Neural progenitor cell (in vitro differentiated cells): ENCODE results near the gene MEIS2. TPM values are rescaled to one million over a fixed set of nuclear protein-coding genes. Genes with fewer than 3 reads are reported as not detected.
A peak's percentile ranks its signal among the peaks of the same experiment; 100 is the strongest.

Experiments used
- DNase-seq: peaks from one replicate; pipeline ENCODE4 v3.0.0-alpha.2; 2016; ENCODE audit warnings: low spot score
- H2AFZ ChIP-seq: fragments of 200-600 bp; sonication (generic); replicated peaks from 2 replicates; pipeline ENCODE4 v1.6.1; 2016; ENCODE audit warnings: antibody characterized with exemption
- H3F3A ChIP-seq: fragments of 200-600 bp; sonication (generic); 2 replicates; pipeline ENCODE4 v1.6.1; 2016; ENCODE audit warnings: antibody characterized with exemption, low read depth
- H3K27ac ChIP-seq: fragments of 200-600 bp; sonication (generic); 2 replicates; pipeline ENCODE4 v1.5.1; 2016; ENCODE audit warnings: mild to moderate bottlenecking
- H3K27me3 ChIP-seq: fragments of 200-600 bp; sonication (generic); 2 replicates; pipeline ENCODE4 v1.6.1; 2016; ENCODE audit warnings: mild to moderate bottlenecking, moderate library complexity
- H3K36me3 ChIP-seq: fragments of 200-600 bp; sonication (generic); 2 replicates; pipeline ENCODE4 v1.5.1; 2016
- H3K4me1 ChIP-seq: fragments of 200-600 bp; sonication (generic); 2 replicates; pipeline ENCODE4 v1.6.1; 2016; ENCODE audit warnings: mixed run types
- H3K4me2 ChIP-seq: fragments of 200-600 bp; sonication (generic); 2 replicates; pipeline ENCODE4 v1.6.1; 2016
- H3K4me3 ChIP-seq: fragments of 200-600 bp; sonication (generic); 2 replicates; pipeline ENCODE4 v1.5.1; 2016
- H3K79me2 ChIP-seq: fragments of 200-600 bp; sonication (generic); 2 replicates; pipeline ENCODE4 v1.6.1; 2016; ENCODE audit warnings: low read depth
- H3K9ac ChIP-seq: fragments of 200-600 bp; sonication (generic); 2 replicates; pipeline ENCODE4 v1.6.1; 2016
- H3K9me3 ChIP-seq: fragments of 200-600 bp; sonication (generic); 2 replicates; pipeline ENCODE4 v1.5.1; 2016; ENCODE audit warnings: low read depth
- H4K20me1 ChIP-seq: fragments of 200-600 bp; sonication (generic); 2 replicates; pipeline ENCODE4 v1.6.1; 2016; ENCODE audit warnings: low read depth
- H3K27ac Mint-ChIP-seq: 3 replicates; pipeline ENCODE4 v1.8.0; 2021; ENCODE audit warnings: mixed read lengths
- H3K27me3 Mint-ChIP-seq: 2 replicates; pipeline ENCODE4 v1.8.0; 2022; ENCODE audit warnings: low read depth, mild to moderate bottlenecking, inconsistent platforms, moderate library complexity, mixed read lengths; ENCODE audit not compliant: insufficient read depth
- H3K36me3 Mint-ChIP-seq: 3 replicates; pipeline ENCODE4 v1.8.0; 2021; ENCODE audit warnings: mixed read lengths
- H3K4me1 Mint-ChIP-seq: 3 replicates; pipeline ENCODE4 v1.8.0; 2021; ENCODE audit warnings: mixed read lengths
- H3K4me3 Mint-ChIP-seq: 3 replicates; pipeline ENCODE4 v1.8.0; 2021; ENCODE audit warnings: mild to moderate bottlenecking, moderate library complexity, mixed read lengths
- H3K9me3 Mint-ChIP-seq: 3 replicates; pipeline ENCODE4 v1.8.0; 2020; ENCODE audit warnings: mixed read lengths
- EZH2 ChIP-seq: fragments of 200-600 bp; sonication (generic); IDR thresholded peaks from 2 replicates; pipeline ENCODE4 v1.6.1; 2017; ENCODE audit warnings: antibody characterized with exemption, mild to moderate bottlenecking, moderate library complexity
- EZH2phosphoT487 ChIP-seq: fragments of 200-600 bp; sonication (generic); IDR thresholded peaks from 2 replicates; pipeline ENCODE4 v1.6.1; 2017; ENCODE audit warnings: antibody characterized with exemption
- total RNA-seq: library from RNA; depleted of rRNA; stranded (reverse); fragments of >200 nt; gene quantifications from 2 replicates; pipeline ENCODE4 v1.2.3, GENCODE V29; 2015; ENCODE audit warnings: low replicate concordance
- TF ChIP-seq, protein P1 (sequence below): fragments of 200-600 bp; sonication (generic); IDR thresholded peaks from 2 replicates; pipeline ENCODE4 v1.5.1; 2017; ENCODE audit warnings: antibody characterized with exemption, mild to moderate bottlenecking

MEIS2 gene
- total RNA-seq, 1 donor from 2014 or later: 18.3 TPM

- Histone ChIP-seq H3F3A (peaks cover 31% of the 10 kb centered on the region), H3K4me1 (peaks cover 59% of the 10 kb centered on the region), H3K4me3 (no peak overlapping the region), H3K9ac (no peak overlapping the region), H3K36me3 (no peaks in the 10 kb centered on the region), H3K4me2 (no peak overlapping the region), H2AFZ (no peak overlapping the region), H3K9me3 (no peaks in the 10 kb centered on the region), H3K27ac (no peak overlapping the region), H3K79me2 (no peaks in the 10 kb centered on the region), H4K20me1 (peaks cover 32% of the 10 kb centered on the region), H3K27me3 (peaks cover 4% of the 10 kb centered on the region)
- no peak for DNase-seq
- peaks cover 8% of the 10 kb centered on the region for H3K27me3 Mint-ChIP-seq
- H3K4me1 Mint-ChIP-seq: peaks cover 37% of the 10 kb centered on the region
- no peak overlapping the region for H3K27ac Mint-ChIP-seq
- H3K4me3 Mint-ChIP-seq: no peak overlapping the region
- no peak for TF ChIP-seq EZH2phosphoT487
- TF ChIP-seq EZH2: no peak
- TF ChIP-seq, protein P1, sequence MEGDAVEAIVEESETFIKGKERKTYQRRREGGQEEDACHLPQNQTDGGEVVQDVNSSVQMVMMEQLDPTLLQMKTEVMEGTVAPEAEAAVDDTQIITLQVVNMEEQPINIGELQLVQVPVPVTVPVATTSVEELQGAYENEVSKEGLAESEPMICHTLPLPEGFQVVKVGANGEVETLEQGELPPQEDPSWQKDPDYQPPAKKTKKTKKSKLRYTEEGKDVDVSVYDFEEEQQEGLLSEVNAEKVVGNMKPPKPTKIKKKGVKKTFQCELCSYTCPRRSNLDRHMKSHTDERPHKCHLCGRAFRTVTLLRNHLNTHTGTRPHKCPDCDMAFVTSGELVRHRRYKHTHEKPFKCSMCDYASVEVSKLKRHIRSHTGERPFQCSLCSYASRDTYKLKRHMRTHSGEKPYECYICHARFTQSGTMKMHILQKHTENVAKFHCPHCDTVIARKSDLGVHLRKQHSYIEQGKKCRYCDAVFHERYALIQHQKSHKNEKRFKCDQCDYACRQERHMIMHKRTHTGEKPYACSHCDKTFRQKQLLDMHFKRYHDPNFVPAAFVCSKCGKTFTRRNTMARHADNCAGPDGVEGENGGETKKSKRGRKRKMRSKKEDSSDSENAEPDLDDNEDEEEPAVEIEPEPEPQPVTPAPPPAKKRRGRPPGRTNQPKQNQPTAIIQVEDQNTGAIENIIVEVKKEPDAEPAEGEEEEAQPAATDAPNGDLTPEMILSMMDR: no peak
- H3K9me3 Mint-ChIP-seq: no peaks in the 10 kb centered on the region
- H3K36me3 Mint-ChIP-seq: no peaks in the 10 kb centered on the region
Observed at GRCh38 chr15:36899696-36900095, 200.7 kb downstream of the MEIS2 start.

- Mint-ChIP-seq H3K27me3 (peaks cover 8% of the 10 kb centered on the region), H3K36me3 (no peaks in the 10 kb centered on the region), H3K27ac (no peak overlapping the region), H3K4me1 (peaks cover 34% of the 10 kb centered on the region), H3K4me3 (no peak overlapping the region), H3K9me3 (no peaks in the 10 kb centered on the region)
- H3K27ac ChIP-seq: no peak overlapping the region
- H3K9ac ChIP-seq: no peak overlapping the region
- no peak overlapping the region for H2AFZ ChIP-seq
- no peaks in the 10 kb centered on the region for H3K9me3 ChIP-seq
- H3K36me3 ChIP-seq: no peaks in the 10 kb centered on the region
- no peaks in the 10 kb centered on the region for H3K79me2 ChIP-seq
- DNase-seq: peak; percentile 24
- no peak overlapping the region for H3K4me3 ChIP-seq
- TF ChIP-seq EZH2phosphoT487: no peak
- TF ChIP-seq, protein P1: no peak
- no peak for TF ChIP-seq EZH2
- peaks cover 4% of the 10 kb centered on the region for H3K27me3 ChIP-seq
- H3K4me2 ChIP-seq: peak overlapping the region; percentile 46
- H3K4me1 ChIP-seq: peaks cover 49% of the 10 kb centered on the region
- H4K20me1 ChIP-seq: peaks cover 32% of the 10 kb centered on the region
- H3F3A ChIP-seq: peaks cover 31% of the 10 kb centered on the region
Observed at GRCh38 chr15:36898536-36899126, 201.7 kb downstream of the MEIS2 start.

GRCh38 chr15:36897834-36898233, 202.5 kb downstream of the MEIS2 start:
- Histone ChIP-seq H3K27me3 (peaks cover 4% of the 10 kb centered on the region), H4K20me1 (peaks cover 32% of the 10 kb centered on the region), H3K9ac (no peak overlapping the region), H3K79me2 (no peaks in the 10 kb centered on the region), H3K36me3 (no peaks in the 10 kb centered on the region), H3K9me3 (no peaks in the 10 kb centered on the region), H3K4me1 (peaks cover 42% of the 10 kb centered on the region), H3K4me3 (no peak overlapping the region), H3K4me2 (peak overlapping the region; percentile 46), H3F3A (peaks cover 31% of the 10 kb centered on the region), H2AFZ (no peak overlapping the region), H3K27ac (no peak overlapping the region)
- peak; percentile 47 for DNase-seq
- Mint-ChIP-seq H3K4me1 (peaks cover 34% of the 10 kb centered on the region), H3K9me3 (no peaks in the 10 kb centered on the region), H3K27ac (no peak overlapping the region), H3K4me3 (no peak overlapping the region), H3K27me3 (peaks cover 8% of the 10 kb centered on the region), H3K36me3 (no peaks in the 10 kb centered on the region)
- no peak for TF ChIP-seq EZH2phosphoT487
- TF ChIP-seq, protein P1: no peak
- TF ChIP-seq EZH2: no peak
